ENCODE results near the gene KIF26A. TPM values are rescaled to one million over a fixed set of nuclear protein-coding genes. Genes with fewer than 3 reads are reported as not detected.

KIF26A gene
- total RNA-seq, 2 donors from 2014 or later, result 2.0 to 3.9 TPM

Other genes starting within 250 kb of the KIF26A start
- gene TDRD9, start 210.1 kb upstream of the KIF26A start, total RNA-seq, result 10 to 100 TPM in 1 of 2 donors, not detected in 1; 12.0 TPM
- gene RD3L, start 196.1 kb upstream of the KIF26A start, total RNA-seq, result not detected
- under 1 TPM; 0.14 to 0.35 TPM for gene ASPG, start 52.9 kb upstream of the KIF26A start, total RNA-seq

Data from thoracic aorta (tissue), 2 donors.